HG03460 (cell line): Measurements from ENCODE around the gene ST3GAL5.

ENCODE experiments used
- ATAC-seq: cut with Tn5 transposase; IDR thresholded peaks from one replicate; pipeline ENCODE4 v1.9.1; 2021; ENCODE audit not compliant: unreplicated experiment

The ST3GAL5 gene

GRCh38 chr2:85867556-85868292 lies 21.1 kb downstream of the ST3GAL5 start:
- ATAC-seq = no peak

GRCh38 chr2:85867121-85867520 lies 21.7 kb downstream of the ST3GAL5 start:
- no peak for ATAC-seq

- no peak for ATAC-seq
Observed at GRCh38 chr2:85866165-85866659, 22.6 kb downstream of the ST3GAL5 start.

- ATAC-seq = peak; percentile 50
Observed at GRCh38 chr2:85865539-85866164, 23.1 kb downstream of the ST3GAL5 start.

- no peak for ATAC-seq
Observed at GRCh38 chr2:85864654-85865053, 24.1 kb downstream of the ST3GAL5 start.

- no peak for ATAC-seq
Observed at GRCh38 chr2:85862426-85862825, 26.4 kb downstream of the ST3GAL5 start.

- no peak for ATAC-seq
Observed at GRCh38 chr2:85861650-85862049, 27.1 kb downstream of the ST3GAL5 start.

- peak; percentile 68 for ATAC-seq
Observed at GRCh38 chr2:85861180-85861579, 27.6 kb downstream of the ST3GAL5 start.

- ATAC-seq = no peak
Observed at GRCh38 chr2:85858841-85859240, 29.9 kb downstream of the ST3GAL5 start.

GRCh38 chr2:85854897-85855296 lies 33.9 kb downstream of the ST3GAL5 start:
- ATAC-seq = no peak

- no peak for ATAC-seq
Observed at GRCh38 chr2:85854166-85854509, 34.7 kb downstream of the ST3GAL5 start.

GRCh38 chr2:85853499-85854165 lies 35.2 kb downstream of the ST3GAL5 start:
- peak; percentile 44 for ATAC-seq

GRCh38 chr2:85852937-85853498 lies 35.8 kb downstream of the ST3GAL5 start:
- peak; percentile 72 for ATAC-seq

GRCh38 chr2:85852152-85852840 lies 36.5 kb downstream of the ST3GAL5 start:
- no peak for ATAC-seq

GRCh38 chr2:85851253-85852151 lies 37.3 kb downstream of the ST3GAL5 start:
- no peak for ATAC-seq

- ATAC-seq = no peak
Observed at GRCh38 chr2:85850451-85850850, 38.3 kb downstream of the ST3GAL5 start.

- no peak for ATAC-seq
Observed at GRCh38 chr2:85847051-85847588, 41.7 kb downstream of the ST3GAL5 start.

GRCh38 chr2:85846411-85846810 lies 42.4 kb downstream of the ST3GAL5 start:
- ATAC-seq = no peak

GRCh38 chr2:85844486-85844885 lies 44.3 kb downstream of the ST3GAL5 start:
- no peak for ATAC-seq

- ATAC-seq = no peak
Observed at GRCh38 chr2:85843543-85843942, 45.2 kb downstream of the ST3GAL5 start.
